Activated CD8-positive, alpha-beta memory T cell treated with anti-CD3 and anti-CD28 coated beads, Interleukin-2, amount 50 U/mL, for 4 hours (primary cell): ENCODE data around the gene MEGF6.

Source experiments
- DNase-seq: peaks from one replicate; pipeline ENCODE4 v3.0.0-alpha.2; 2020

The MEGF6 gene

GRCh38 chr1:3552176-3552575, 59.1 kb downstream of the MEGF6 start:
- no peak for DNase-seq

DNA sequence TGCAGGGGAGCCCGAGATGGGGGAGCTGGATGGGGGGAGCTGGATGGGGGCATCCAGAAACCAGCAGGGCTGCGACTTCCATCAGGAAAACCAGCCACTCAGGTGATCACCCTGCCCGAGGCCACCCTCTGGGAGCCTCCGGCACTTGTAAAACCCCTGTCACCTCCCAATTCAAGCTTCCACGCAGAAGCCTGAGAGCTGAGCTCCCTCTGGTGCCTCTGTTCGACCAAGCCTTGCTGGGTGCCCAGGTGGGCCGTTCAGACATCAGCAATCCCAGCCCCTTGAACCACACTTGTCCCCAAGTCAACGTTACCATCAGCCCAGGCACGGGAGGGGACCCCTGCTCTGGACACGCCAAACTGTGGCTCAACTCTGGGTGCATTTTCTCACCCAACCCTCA, 59.6 kb downstream of the MEGF6 start:
- DNase-seq: no peak

DNA sequence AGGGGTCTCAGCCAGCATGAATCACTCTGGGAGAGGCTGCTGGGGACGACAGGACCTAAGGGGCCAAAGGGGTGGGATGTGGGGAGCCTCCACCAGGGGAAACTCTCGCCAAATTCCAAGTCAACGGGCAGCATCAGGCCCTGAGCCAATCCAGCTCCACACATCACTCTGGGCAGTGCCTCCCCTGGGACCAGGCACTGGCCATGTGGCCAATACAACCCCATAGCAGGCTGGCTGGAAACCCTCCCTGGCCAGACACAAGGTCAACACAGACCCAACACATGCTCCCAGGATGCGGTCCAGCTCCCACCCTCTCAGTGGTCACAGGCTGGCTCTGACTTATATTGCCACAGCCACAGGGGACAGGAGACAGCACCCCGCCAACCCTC, 60.0 kb downstream of the MEGF6 start:
- no peak for DNase-seq

DNA sequence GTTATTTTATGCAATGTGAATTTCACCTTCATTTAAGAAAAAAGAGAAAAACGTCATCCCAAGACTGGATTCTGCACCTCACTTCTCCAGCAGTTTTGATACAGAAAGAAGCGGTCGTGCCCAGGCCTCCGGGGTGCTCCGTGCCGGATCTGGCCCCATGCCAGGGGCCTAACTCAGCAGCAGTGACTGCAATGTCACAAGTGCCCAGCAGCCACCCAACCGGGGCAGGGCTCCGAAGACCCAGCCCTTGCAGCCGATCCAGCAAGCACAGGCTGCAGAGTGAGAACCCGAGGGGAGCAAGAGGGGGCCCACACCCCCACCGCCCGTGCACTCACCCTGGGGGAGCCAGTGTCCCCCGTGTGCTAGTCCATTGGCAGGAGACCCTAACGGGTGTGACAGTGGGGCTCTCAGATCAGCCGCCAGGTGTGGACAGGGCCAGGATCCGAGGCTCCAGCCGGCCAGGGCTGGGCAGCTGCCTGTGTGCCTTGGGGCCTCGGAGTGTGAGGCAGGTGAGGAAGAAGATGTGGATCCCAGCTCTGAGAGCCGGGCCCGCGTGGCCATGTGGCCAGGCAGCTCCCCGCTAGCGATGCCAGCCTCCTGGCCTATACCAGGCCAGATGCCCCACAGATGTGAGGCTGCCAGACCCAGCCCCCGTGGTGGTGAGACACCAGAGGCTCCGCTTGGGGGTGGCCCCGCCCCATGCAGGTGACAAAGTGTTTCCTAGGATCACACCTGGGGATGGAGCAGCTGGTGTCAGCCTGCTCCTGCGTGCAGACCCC, 60.6 kb downstream of the MEGF6 start:
- no peak for DNase-seq

GRCh38 chr1:3548895-3549294, 62.4 kb downstream of the MEGF6 start:
- DNase-seq: no peak

DNA sequence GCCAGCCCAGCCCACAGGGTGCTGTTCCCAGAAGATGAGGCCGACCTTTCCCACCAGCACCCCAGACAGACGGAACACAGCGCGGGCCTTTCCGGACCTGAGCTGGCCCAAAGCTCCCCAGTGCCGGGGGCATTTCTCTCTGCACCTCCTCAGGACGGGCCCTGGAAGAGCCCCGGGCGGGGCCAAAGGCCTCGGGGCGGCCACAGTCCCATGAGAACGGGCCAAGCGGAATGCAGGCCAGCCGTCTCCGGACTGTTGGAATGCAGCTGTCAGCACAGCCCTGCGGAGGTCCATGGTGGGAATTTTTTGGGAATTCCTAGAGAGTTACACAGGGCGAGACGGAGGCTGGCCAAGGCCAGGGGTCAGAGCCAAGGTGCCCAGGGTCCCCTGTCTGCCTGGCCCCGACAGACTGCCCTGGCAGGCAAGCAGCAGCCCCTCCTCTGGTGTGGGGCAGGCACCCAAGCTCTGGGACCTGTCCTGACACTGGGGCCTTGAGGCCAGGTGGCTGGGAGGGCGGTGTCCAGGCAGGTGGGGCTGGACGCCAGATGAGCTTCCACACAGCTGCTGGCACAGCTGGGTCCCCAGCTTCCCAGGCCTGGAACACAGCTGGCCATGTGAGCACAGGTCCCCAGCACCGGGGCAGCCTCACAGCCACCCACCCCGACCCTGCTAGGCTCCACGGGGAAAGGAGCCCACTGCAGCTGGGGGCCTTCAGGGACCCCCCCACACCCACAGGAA, 63.0 kb downstream of the MEGF6 start:
- DNase-seq: no peak

DNA sequence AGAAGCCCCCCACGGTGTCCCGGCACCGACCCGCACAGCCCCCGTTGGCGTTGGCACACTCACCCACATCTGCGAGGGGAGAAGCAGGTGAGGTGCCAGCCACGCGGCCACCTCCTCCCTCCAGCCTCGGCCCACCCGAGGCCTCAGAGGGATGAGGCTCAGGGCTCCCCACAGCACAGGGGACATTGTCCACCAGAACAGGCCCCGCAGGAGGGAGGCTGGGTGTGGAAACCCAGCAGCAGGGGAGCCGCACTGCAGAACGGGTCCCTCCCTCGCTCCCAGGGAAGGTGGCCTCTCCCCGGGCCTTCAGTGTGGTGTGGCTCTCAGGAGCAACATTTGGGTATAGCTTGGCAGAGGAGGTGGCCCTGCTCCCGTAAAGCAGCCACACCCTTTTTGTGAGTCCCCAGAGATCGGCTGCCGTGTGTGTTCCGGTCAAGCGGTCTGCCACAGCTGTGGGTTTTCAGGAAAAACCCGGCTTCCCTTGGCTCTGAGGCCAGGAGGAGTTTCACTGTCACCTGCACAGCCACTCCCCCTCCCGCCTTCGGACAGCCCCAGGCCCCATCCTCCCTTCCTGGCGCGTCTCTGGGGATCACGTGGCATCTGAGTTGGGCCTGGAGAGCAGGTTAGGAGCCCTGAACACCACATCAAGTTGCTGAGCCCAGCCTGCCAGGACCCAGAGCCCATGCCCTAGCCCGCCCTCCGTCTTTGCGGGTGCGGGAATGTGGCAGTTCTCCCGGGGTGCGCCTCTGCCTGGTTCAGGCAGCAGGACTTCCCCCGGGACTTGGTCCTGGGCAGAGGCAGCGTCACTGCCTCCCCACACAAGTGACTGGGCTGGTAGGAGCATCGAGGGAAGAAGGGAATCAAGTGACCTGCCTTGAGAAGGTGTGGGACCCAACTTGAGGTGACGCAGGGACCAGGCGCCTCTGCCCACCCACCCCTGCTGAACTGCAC, 64.0 kb downstream of the MEGF6 start:
- no peak for DNase-seq

- no peak for DNase-seq
Observed at GRCh38 chr1:3546048-3546384, 65.3 kb downstream of the MEGF6 start.

- no peak for DNase-seq
Observed at GRCh38 chr1:3545363-3546047, 65.8 kb downstream of the MEGF6 start.

GRCh38 chr1:3544040-3544977, 67.0 kb downstream of the MEGF6 start:
- DNase-seq: no peak

GRCh38 chr1:3543076-3544039, 68.0 kb downstream of the MEGF6 start:
- no peak for DNase-seq

DNA sequence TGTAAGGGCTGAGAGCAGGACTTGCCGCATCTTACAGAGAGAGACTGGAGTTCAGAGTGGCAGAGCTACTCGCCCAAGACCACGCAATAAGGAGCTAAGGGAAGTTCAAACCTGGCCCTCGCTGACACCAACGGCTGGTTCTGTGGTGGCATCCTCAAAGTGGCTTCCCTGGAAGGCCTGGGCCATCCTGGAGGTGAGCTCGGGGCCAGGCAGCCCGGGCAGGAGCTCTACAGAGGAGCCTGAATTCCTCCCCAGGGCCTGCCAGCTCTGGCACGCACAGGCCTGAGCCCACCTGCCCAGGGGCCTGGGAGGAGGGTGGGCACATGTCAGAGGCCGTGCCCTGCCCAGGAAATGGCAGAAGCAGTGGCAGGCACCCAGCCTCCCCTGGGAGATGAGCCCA, 68.6 kb downstream of the MEGF6 start:
- DNase-seq: no peak

GRCh38 chr1:3541936-3542335, 69.4 kb downstream of the MEGF6 start:
- no peak for DNase-seq

DNA sequence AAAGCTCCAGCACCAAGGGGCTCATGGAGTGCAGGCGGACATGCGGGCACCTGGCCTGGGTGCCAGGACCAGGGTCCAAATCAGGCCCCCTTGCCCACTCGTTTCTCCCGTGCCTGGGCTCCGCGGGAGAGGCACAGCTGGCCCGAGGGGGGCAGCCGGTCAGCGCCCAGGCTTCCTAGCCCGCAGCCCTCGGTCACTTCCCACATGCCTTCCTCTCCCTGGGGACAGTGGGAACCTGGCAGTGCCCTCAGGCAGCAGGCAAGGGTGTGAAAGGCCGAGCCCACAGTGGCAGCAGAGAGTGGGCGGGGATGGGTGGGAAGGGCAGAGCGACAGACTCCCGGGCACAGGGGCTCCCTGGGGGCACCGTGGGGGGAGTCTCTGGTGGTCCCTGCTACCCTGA, 69.8 kb downstream of the MEGF6 start:
- no peak for DNase-seq

DNA sequence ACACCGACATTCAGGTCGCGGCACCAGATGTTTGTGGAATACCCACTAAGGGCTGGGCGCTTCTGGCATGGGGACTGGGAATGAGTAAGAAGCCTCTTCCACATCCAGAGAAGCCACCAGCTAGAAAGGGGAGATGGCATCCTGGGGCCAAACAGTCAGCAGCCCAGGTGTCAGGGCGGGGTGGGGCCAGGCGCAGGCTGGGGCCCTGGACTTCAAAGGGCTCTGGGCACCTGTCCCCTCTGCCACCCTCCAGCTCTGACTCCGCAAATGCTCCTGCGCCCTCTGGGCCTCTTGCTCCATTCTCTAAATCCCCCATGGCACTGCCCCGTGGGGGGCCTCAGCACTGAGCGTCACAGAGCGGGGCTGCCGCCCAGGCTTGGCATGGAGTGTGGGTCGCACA, 70.4 kb downstream of the MEGF6 start:
- no peak for DNase-seq

DNA sequence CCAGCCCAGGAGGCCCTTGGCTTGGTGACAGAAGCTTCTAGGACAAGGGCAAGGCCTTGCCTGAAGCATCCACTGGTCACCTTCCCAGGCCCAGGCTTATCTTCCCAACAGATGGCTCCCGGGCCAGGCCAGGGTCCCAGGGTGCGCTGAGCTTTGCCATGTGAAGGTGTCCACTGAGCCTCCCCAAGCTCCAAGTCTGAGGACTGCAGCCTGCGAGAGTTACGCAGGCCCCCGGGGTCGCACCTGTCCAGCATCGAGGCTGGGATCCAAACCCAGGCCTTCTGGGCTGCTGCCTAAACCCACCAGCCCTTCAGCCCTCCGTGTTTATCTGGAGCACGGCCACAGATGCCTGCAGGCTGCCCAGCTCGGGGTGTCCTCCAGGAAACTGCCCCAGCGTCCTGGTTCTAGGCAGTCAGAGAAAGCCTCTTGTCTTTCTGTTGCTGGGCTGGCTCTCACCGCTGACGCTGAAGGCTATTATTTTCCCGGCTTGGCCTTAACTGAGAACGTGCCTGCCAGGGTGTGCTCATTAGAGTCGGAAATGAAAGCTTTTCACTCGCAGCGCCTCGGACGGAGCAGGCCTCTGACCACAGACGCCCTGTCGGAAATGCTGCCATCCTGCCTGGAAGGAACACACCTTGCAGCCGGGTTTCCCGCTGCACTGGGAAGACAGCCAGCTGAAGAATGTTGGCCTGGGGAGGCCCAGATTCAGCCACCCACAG, 71.4 kb downstream of the MEGF6 start:
- no peak for DNase-seq

GRCh38 chr1:3537359-3537758, 73.9 kb downstream of the MEGF6 start:
- no peak for DNase-seq

DNA sequence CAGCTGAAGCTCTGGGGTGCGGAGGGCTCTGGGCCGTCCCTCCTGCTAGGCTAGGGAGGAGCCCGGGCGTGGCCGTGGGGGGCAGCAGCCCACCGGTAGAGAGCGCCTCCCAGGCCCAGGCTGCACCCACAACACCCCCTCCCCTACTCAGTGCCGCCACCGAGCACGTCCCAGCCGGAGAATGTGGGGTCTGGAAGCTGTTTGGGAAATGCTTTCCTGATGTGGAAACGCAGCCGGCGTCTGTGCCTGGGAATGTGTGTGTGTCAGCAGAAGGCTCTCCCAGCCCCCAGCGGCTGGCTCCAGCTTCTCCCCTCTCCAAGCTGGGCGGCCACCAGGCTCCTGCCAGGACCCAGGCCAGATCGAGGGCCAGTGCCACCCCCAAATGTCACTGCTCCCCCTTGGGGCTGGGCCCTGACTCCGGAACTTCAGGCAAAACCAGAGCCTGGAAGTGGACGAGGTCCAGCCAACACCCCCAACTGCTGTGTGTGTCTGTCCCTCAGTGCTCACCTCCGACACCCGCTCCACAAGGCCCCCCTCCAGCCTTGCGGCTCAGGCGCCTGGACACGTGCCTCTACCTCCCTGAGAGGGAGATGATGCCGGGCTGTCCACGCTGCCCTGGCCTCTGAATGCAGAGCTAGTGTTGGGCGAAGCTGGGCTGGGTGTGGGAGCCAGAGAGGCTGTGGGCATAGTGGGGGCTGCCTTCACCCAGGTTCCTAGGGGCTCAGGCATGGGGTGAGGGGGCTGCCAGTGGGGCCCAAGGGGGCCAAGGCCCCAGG, 74.7 kb downstream of the MEGF6 start:
- no peak for DNase-seq

DNA sequence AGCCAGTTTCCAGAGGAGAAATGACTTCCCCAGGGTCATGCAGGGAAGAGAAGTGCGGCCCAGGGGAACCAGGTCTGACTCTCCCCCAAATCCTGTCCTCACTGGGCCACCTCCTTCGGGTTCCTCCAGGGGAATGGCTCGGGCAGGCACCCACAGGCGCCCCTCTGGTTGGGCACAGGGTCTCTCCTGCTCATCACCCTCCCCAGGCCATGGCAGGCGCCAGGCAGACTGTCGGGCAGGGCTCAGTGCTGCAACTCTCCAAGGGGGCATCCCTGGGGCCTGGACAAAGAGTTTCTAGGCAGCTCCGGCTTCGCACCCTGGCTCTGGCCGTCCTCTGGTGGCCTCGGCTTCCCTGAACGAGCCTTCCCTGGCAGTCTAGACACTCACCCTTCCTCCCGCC, 75.6 kb downstream of the MEGF6 start:
- DNase-seq: no peak
